ENCODE data around the gene NXN. TPM values are rescaled to one million over a fixed set of nuclear protein-coding genes. Genes with fewer than 3 reads are reported as not detected.

Gene NXN
- polyA plus RNA-seq, 1 donor from 2014 or later, result 14.8 TPM

GRCh38 chr17:798246-798645, 181.3 kb downstream of the NXN start:
- Histone ChIP-seq H3K36me3 (ENCODE audit: insufficient read depth, low read length) (no peaks in the 10 kb centered on the region), H3K9me3 (ENCODE audit: low read length) (no peaks in the 10 kb centered on the region), H3K4me3 (ENCODE audit: low read length) (no peak overlapping the region), H3F3A (ENCODE audit: insufficient read depth, low read length, poor library complexity, severe bottlenecking) (no peaks in the 10 kb centered on the region), H3K9ac (ENCODE audit: low read length) (no peak overlapping the region), H3K27me3 (ENCODE audit: insufficient read depth, low read depth, low read length) (no peaks in the 10 kb centered on the region), H3K4me2 (ENCODE audit: low read length) (no peak overlapping the region), H3K27ac (ENCODE audit: low read length) (no peak overlapping the region), H4K20me1 (ENCODE audit: insufficient read depth) (no peaks in the 10 kb centered on the region), H3K79me2 (replicated peaks; ENCODE audit: insufficient read depth, low read length) (no peaks in the 10 kb centered on the region), H2AFZ (ENCODE audit: low read depth, low read length) (no peak overlapping the region), H3K9me2 (ENCODE audit: insufficient read depth, low read length) (no peaks in the 10 kb centered on the region)
- TF ChIP-seq RAD21 (conservative IDR thresholded peaks at IDR 0.05) (no peak), SMC3 (conservative IDR thresholded peaks at IDR 0.05; ENCODE audit: poor library complexity) (no peak), MXI1 (conservative IDR thresholded peaks at IDR 0.05; ENCODE audit: poor library complexity, severe bottlenecking) (no peak), EP300 (conservative IDR thresholded peaks at IDR 0.05; ENCODE audit: poor library complexity, severe bottlenecking) (no peak), CTCF (IDR thresholded peaks at IDR 0.05; ENCODE audit: poor library complexity, severe bottlenecking) (no peak), REST (IDR thresholded peaks at IDR 0.05; ENCODE audit: borderline replicate concordance) (no peak), TAF1 (IDR thresholded peaks at IDR 0.05; ENCODE audit: low read depth) (no peak), EZH2 (IDR thresholded peaks at IDR 0.05; ENCODE audit: borderline replicate concordance, insufficient read depth, low read length, poor library complexity, severe bottlenecking) (no peak), POLR2AphosphoS5 (IDR thresholded peaks at IDR 0.05) (no peak)

- no peak for TF ChIP-seq TAF1 (IDR thresholded peaks at IDR 0.05; ENCODE audit: low read depth)
- TF ChIP-seq POLR2AphosphoS5 (IDR thresholded peaks at IDR 0.05), result no peak
- TF ChIP-seq CTCF (IDR thresholded peaks at IDR 0.05; ENCODE audit: poor library complexity, severe bottlenecking), result no peak
- TF ChIP-seq RAD21 (conservative IDR thresholded peaks at IDR 0.05), result no peak
- TF ChIP-seq SMC3 (conservative IDR thresholded peaks at IDR 0.05; ENCODE audit: poor library complexity), result no peak
- no peak for TF ChIP-seq EP300 (conservative IDR thresholded peaks at IDR 0.05; ENCODE audit: poor library complexity, severe bottlenecking)
- no peak for TF ChIP-seq REST (IDR thresholded peaks at IDR 0.05; ENCODE audit: borderline replicate concordance)
- TF ChIP-seq EZH2 (IDR thresholded peaks at IDR 0.05; ENCODE audit: borderline replicate concordance, insufficient read depth, low read length, poor library complexity, severe bottlenecking), result no peak
- TF ChIP-seq MXI1 (conservative IDR thresholded peaks at IDR 0.05; ENCODE audit: poor library complexity, severe bottlenecking), result no peak
- no peaks in the 10 kb centered on the region for H3K36me3 ChIP-seq (ENCODE audit: insufficient read depth, low read length)
- H3K27me3 ChIP-seq (ENCODE audit: insufficient read depth, low read depth, low read length), result no peaks in the 10 kb centered on the region
- H3F3A ChIP-seq (ENCODE audit: insufficient read depth, low read length, poor library complexity, severe bottlenecking), result no peaks in the 10 kb centered on the region
- H4K20me1 ChIP-seq (ENCODE audit: insufficient read depth), result no peaks in the 10 kb centered on the region
- no peak overlapping the region for H3K4me2 ChIP-seq (ENCODE audit: low read length)
- no peaks in the 10 kb centered on the region for H3K9me2 ChIP-seq (ENCODE audit: insufficient read depth, low read length)
- no peak overlapping the region for H3K27ac ChIP-seq (ENCODE audit: low read length)
- H3K9me3 ChIP-seq (ENCODE audit: low read length), result no peaks in the 10 kb centered on the region
- H3K4me3 ChIP-seq (ENCODE audit: low read length), result no peak overlapping the region
- H2AFZ ChIP-seq (ENCODE audit: low read depth, low read length), result no peak overlapping the region
- no peaks in the 10 kb centered on the region for H3K79me2 ChIP-seq (replicated peaks; ENCODE audit: insufficient read depth, low read length)
- no peak overlapping the region for H3K9ac ChIP-seq (ENCODE audit: low read length)
These were observed 182.2 kb downstream of the NXN start for GRCh38 chr17:797236-797840.
